ENCODE data around the gene BCL2L15. TPM values are rescaled to one million over a fixed set of nuclear protein-coding genes. Genes with fewer than 3 reads are reported as not detected.

The BCL2L15 gene
- total RNA-seq, 4 donors from 2014 or later, result 38.0 to 249 (median 119) TPM

DNA sequence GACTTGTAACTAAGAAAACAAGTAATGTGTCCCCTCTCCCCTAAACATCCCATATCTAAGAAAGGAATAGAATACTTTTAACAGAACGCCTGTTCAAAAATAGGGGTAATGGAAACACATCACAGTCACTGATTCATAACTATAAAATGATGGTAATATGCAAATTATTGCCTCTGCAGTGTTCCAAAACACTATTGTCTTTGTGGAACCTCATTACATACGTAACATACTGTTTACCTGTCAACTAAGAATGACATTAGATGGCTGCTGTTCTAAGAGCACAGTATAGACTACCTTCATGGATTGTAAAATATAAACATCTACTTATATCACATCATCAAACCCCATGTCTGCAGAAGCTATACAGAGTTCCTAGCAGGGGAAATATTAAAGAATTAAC is 3.4 kb upstream of the BCL2L15 start:
- TF ChIP-seq POLR2A (IDR thresholded peaks at IDR 0.05), result no peak
- TF ChIP-seq, protein P1, sequence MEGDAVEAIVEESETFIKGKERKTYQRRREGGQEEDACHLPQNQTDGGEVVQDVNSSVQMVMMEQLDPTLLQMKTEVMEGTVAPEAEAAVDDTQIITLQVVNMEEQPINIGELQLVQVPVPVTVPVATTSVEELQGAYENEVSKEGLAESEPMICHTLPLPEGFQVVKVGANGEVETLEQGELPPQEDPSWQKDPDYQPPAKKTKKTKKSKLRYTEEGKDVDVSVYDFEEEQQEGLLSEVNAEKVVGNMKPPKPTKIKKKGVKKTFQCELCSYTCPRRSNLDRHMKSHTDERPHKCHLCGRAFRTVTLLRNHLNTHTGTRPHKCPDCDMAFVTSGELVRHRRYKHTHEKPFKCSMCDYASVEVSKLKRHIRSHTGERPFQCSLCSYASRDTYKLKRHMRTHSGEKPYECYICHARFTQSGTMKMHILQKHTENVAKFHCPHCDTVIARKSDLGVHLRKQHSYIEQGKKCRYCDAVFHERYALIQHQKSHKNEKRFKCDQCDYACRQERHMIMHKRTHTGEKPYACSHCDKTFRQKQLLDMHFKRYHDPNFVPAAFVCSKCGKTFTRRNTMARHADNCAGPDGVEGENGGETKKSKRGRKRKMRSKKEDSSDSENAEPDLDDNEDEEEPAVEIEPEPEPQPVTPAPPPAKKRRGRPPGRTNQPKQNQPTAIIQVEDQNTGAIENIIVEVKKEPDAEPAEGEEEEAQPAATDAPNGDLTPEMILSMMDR (IDR thresholded peaks at IDR 0.05), result no peak
- Histone ChIP-seq H3K4me1 (peaks cover 0 to 15% (median 0%) of the 10 kb centered on the region in 4 donors), H3K27ac (no peak overlapping the region), H3K4me3 (no peak overlapping the region), H3K27me3 (no peaks in the 10 kb centered on the region), H3K36me3 (peaks cover 0 to 10% (median 0%) of the 10 kb centered on the region in 3 donors), H3K9me3 (no peaks in the 10 kb centered on the region)
- DNase-seq, result no peak

DNA sequence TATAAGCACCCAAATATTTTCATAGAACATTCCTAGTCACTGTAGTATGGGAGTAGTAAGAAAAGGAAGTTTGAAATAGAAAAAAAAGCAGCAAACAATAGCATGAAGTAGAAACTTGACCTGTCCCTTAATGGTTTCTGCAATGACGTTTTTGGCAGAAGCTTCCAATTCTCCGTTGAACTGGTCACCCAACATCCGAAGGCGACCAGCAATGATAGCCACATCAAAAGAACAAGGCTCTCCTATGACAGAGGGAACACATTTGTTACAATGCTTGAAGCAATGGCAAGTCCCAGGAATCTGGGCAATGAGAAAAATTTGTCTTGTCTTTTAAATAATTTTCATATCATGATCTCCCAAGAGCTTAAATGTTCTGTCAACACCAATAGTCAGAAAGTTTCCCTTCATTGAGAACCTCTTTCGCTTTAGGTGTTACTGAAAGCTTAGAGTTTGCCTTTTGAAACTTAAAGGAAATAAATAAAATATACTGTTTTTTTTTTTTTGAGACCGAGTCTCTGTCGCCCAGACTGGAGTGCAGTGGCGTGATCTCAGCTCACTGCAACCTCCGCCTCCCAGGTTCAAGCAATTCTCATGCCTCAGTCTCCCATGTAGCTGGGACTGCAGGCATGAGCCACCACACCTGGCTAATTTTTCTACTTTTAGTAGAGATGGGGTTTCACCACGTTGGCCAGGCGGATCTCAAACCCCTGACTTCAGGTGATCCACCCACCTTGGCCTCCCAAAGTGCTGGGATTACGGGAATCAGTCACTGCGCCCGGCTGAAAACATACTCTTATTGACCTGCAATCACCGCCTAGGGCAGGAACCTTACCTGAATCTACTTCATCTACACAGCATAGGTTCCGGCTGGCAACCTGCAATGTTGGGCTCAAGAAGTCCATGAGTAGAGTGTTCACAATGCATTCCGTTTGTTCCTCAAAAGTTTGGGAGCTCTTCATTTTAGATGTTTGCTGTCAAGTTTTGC is 672 bp downstream of the BCL2L15 start:
- Histone ChIP-seq H3K4me3 (peak overlapping the region in 3 of 4 donors; percentile 20 to 60 (median 55)), H3K36me3 (peaks cover 0 to 4% (median 0%) of the 10 kb centered on the region in 3 donors), H3K27ac (peak overlapping the region in 3 of 4 donors; percentile 44 to 89 (median 85)), H3K4me1 (no peaks in the 10 kb centered on the region), H3K27me3 (no peaks in the 10 kb centered on the region), H3K9me3 (no peaks in the 10 kb centered on the region)
- DNase-seq, result peak in 1 of 3 donors; percentile 56
- no peak for TF ChIP-seq POLR2A (IDR thresholded peaks at IDR 0.05)
- TF ChIP-seq, protein P1 (IDR thresholded peaks at IDR 0.05), result no peak

DNA sequence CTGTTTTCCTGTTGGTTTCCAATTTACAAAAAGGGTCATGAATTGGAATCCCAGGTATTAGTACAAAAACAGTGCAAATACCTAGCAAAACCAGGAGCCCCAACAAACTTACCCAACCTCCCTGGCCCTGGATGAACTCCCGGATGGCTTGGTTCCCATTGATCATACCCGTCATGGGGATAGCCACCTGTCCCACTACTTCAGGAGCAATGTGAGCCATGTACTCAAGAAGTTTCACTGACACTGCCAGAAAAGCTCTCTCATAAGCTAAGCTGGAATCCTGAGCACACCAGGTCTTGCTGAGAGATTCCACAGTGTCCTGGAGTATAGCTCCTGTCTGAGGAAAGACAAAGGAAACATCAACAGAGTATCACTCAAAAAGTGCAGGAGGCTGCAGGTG is 5.7 kb downstream of the BCL2L15 start:
- Histone ChIP-seq H3K27me3 (no peaks in the 10 kb centered on the region), H3K4me1 (peaks cover 0 to 12% (median 0%) of the 10 kb centered on the region in 4 donors), H3K36me3 (peaks cover 0 to 4% (median 0%) of the 10 kb centered on the region in 3 donors), H3K9me3 (no peaks in the 10 kb centered on the region), H3K27ac (peak overlapping the region in 2 of 4 donors; percentile 54 to 59), H3K4me3 (no peak overlapping the region)
- DNase-seq, result no peak
- TF ChIP-seq, protein P1 (IDR thresholded peaks at IDR 0.05), result no peak
- no peak for TF ChIP-seq POLR2A (IDR thresholded peaks at IDR 0.05)

DNA sequence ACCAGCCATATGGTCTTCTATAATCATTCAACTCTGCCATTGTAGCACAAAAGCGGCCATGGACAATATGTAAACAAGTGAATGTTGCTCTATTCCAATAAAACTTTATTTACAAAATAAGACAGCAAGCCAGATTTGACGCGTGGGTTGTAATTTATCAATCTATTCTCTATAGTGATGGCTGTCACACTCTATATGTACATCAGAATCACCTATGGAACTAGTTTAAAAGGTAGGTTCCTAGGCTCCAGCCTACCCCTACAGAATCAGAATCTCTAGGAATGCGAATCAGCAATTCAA is 7.7 kb downstream of the BCL2L15 start:
- H3K27ac ChIP-seq, result peak overlapping the region in 1 of 4 donors; percentile 47
- H3K27me3 ChIP-seq, result no peaks in the 10 kb centered on the region
- H3K36me3 ChIP-seq, result no peaks in the 10 kb centered on the region
- H3K9me3 ChIP-seq, result no peaks in the 10 kb centered on the region
- H3K4me1 ChIP-seq, result peaks cover 0 to 23% (median 0%) of the 10 kb centered on the region in 4 donors
- DNase-seq, result no peak
- no peak for TF ChIP-seq POLR2A (IDR thresholded peaks at IDR 0.05)
- TF ChIP-seq, protein P1 (IDR thresholded peaks at IDR 0.05), result no peak
- H3K4me3 ChIP-seq, result no peak overlapping the region

DNA sequence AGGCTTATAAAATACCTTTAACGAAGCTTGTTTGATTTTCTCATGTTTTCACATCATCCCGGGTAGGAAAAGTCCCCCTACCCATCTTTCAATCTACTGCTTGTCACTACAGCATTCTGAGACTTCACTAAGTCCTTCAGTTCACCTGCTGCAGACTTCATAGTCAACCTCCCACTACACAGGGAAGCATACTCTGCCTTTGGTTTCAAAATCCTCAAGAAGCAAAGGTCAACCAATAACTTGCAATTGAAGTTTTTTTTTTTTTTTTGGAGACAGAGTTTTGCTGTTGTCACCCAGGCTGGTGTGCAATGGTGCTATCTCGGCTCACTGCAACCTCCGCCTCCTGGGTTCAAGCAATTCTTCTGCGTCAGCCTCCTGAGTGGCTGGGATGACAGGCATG is 11.2 kb downstream of the BCL2L15 start:
- Histone ChIP-seq H3K4me3 (no peak overlapping the region), H3K9me3 (no peaks in the 10 kb centered on the region), H3K27me3 (no peaks in the 10 kb centered on the region), H3K4me1 (peaks cover 0 to 19% (median 0%) of the 10 kb centered on the region in 4 donors), H3K27ac (peak overlapping the region in 3 of 4 donors; percentile 13 to 63 (median 42)), H3K36me3 (no peaks in the 10 kb centered on the region)
- no peak for DNase-seq
- TF ChIP-seq, protein P1 (IDR thresholded peaks at IDR 0.05), result no peak
- no peak for TF ChIP-seq POLR2A (IDR thresholded peaks at IDR 0.05)

Data from Peyer's patch (tissue), 4 donors.